Mucosa of descending colon (tissue), 3 donors: Measurements from ENCODE around the gene MRPL10. TPM values are rescaled to one million over a fixed set of nuclear protein-coding genes. Genes with fewer than 3 reads are reported as not detected.

Source experiments
- ATAC-seq: fragments of 200-7000 bp; cut with Tn5 transposase; one replicate; pipeline ENCODE4 v1.9.1; 2020; ENCODE audit warnings: mild to moderate bottlenecking, moderate library complexity
- DNase-seq, 3 donors: peaks; one replicate each; pipeline ENCODE4 v3.0.0-alpha.2; 2020
- H3K36me3 ChIP-seq: fragments of 200-600 bp; one replicate; pipeline ENCODE4 v1.8.0; 2021; ENCODE audit warnings: low read depth, mild to moderate bottlenecking
- H3K4me1 ChIP-seq: fragments of 200-600 bp; one replicate; pipeline ENCODE4 v1.8.0; 2021; ENCODE audit warnings: low read depth, mild to moderate bottlenecking
- H3K4me3 ChIP-seq: fragments of 200-600 bp; one replicate; pipeline ENCODE4 v1.8.0; 2021; ENCODE audit warnings: mild to moderate bottlenecking
- H3K9me3 ChIP-seq: fragments of 200-600 bp; one replicate; pipeline ENCODE4 v1.8.0; 2021; ENCODE audit warnings: mild to moderate bottlenecking
- intact Hi-C, 2 donors: fragments of 100-400 bp; cut with DNase I in 1 of 2; cut with micrococcal nuclease in 1 of 2; formaldehyde crosslinking; loops; one replicate each; pipeline versions ENCODE4 v1.11.0 to v1.11.1; 2022; cut with DNase I, micrococcal nuclease
- total RNA-seq, 3 donors: library from RNA; stranded (reverse); fragmentation: NEBNext Ultra II Directional in 2 of 3; extraction: Animal tissue kit (Norgen Biotek cat#: 25700) in 2 of 3; gene quantifications; one replicate each; pipeline versions ENCODE4 v1.2.1 to v1.2.4, GENCODE V29; 2021 to 2023
- TF ChIP-seq, protein P1 (sequence below): fragments of 200-600 bp; IDR thresholded peaks from one replicate; pipeline ENCODE4 v1.8.0; 2022; ENCODE audit warnings: antibody characterized with exemption, mild to moderate bottlenecking
- donor health status: DM: no; HTN: no; CAD: no; lungs with moderate emphysema.
- donor health status: DM: no; HTN: no; CAD: no.
- donor health status: DM: no; HTN: yes; CAD: no.

The MRPL10 gene
- total RNA-seq, 3 donors from 2014 or later = 36.2 to 46.0 (median 41.8) TPM

DNA sequence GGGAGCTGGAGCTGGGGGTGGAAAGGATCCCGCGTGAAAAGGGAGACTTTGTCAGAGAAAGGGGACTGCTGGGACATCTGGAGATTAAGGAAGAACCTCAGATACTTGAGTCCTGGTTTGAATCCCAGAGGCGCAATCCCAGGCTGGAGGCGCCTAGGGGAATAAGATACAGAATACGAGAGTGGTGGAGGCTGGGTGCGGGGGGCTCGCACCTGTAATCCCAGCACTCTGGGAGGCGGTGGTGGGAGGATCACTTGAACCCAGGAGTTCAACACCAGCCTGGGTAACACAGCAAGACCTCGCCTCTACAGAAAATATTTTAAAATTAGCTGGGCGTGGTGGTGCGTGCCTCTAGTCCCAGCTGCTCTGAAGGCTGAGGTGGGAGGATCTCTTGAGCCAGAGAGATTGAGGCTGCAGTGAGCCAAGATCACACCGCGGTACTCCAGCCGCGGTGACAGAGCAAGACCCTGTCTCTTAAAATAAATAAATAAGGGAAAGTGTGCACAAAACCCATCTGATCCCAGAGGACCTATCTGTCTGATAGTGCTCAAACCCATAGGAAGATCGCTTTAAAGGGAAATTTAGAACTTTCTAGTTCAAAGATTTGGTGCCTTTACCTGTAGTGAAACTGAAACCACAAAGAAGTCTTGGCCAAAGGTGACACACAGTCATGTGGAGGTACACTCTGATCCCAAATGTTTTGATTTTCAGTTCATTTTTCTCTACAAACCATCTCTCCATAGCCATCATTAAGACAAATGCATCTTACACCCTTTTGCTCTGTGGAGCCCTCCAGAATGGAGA lies 10.3 kb upstream of the MRPL10 start:
- ATAC-seq (peak; percentile 11), DNase-seq (no peak)
- TF ChIP-seq, protein P1, sequence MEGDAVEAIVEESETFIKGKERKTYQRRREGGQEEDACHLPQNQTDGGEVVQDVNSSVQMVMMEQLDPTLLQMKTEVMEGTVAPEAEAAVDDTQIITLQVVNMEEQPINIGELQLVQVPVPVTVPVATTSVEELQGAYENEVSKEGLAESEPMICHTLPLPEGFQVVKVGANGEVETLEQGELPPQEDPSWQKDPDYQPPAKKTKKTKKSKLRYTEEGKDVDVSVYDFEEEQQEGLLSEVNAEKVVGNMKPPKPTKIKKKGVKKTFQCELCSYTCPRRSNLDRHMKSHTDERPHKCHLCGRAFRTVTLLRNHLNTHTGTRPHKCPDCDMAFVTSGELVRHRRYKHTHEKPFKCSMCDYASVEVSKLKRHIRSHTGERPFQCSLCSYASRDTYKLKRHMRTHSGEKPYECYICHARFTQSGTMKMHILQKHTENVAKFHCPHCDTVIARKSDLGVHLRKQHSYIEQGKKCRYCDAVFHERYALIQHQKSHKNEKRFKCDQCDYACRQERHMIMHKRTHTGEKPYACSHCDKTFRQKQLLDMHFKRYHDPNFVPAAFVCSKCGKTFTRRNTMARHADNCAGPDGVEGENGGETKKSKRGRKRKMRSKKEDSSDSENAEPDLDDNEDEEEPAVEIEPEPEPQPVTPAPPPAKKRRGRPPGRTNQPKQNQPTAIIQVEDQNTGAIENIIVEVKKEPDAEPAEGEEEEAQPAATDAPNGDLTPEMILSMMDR = no peak
- no peaks in the 10 kb centered on the region for H3K9me3 ChIP-seq
- H3K4me3 ChIP-seq = no peak overlapping the region
- peaks cover 27% of the 10 kb centered on the region for H3K4me1 ChIP-seq
- H3K36me3 ChIP-seq = no peaks in the 10 kb centered on the region
- intact Hi-C loops = loop anchor here (2.0 to 10.0 kb wide), 3 partner anchors 49 to 123 kb away; no protein-coding TSS in a partner anchor

DNA sequence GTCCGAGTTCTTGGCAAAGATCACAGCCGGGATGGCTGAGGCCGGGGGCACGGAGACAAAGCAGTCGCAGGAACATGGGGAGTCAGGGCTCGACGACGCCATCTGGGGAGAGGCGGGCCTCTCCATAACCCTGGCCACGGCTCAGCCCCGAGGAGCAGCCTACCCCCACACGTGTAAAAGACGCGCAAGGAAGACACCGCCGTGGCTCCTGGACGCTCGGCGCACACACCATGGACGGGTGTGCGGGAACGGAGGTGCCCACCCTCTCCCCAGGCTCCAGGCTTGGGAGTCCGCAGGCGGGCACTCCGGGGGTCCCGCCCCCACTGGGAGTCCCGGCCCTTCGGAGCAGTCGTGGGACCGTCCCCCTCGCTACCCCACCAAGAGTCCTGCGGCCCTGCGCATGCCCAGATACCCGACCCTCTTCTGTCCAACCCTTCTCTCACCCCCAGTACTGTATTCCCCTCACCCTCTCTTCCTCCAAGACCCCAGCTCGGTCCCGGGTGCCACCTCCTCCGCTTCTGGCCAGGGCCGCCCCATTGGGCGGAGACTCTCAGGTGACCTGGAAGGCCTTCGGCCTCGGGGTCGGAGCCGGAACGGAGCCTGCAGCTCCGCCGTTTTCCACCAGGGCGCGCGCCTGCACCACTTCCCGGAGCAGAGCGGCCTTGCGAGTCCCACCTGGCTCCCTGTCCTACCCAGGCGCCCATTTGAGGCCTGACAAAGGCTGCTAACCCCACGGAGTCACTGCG lies 9.6 kb upstream of the MRPL10 start, which contains the start of gene SCRN2:
TSS of gene SCRN2 (minus strand) at position 532 of the 746 bp plus-strand sequence. CDS start at position 102, 430 bp downstream.
- ATAC-seq = peak; percentile 95
- H3K4me3 ChIP-seq = peak within 1 kb of the TSS; percentile 70
- peak; percentile 94 to 98 (median 97) for DNase-seq
- H3K4me1 ChIP-seq = peaks cover 27% of the 10 kb centered on the region
- H3K36me3 ChIP-seq = no peaks in the 10 kb centered on the region
- TF ChIP-seq, protein P1 = peak; percentile 97
- H3K9me3 ChIP-seq = no peaks in the 10 kb centered on the region
- intact Hi-C loops = loop anchor here (2.0 to 10.0 kb wide), 3 partner anchors 50 to 124 kb away; no protein-coding TSS in a partner anchor

DNA sequence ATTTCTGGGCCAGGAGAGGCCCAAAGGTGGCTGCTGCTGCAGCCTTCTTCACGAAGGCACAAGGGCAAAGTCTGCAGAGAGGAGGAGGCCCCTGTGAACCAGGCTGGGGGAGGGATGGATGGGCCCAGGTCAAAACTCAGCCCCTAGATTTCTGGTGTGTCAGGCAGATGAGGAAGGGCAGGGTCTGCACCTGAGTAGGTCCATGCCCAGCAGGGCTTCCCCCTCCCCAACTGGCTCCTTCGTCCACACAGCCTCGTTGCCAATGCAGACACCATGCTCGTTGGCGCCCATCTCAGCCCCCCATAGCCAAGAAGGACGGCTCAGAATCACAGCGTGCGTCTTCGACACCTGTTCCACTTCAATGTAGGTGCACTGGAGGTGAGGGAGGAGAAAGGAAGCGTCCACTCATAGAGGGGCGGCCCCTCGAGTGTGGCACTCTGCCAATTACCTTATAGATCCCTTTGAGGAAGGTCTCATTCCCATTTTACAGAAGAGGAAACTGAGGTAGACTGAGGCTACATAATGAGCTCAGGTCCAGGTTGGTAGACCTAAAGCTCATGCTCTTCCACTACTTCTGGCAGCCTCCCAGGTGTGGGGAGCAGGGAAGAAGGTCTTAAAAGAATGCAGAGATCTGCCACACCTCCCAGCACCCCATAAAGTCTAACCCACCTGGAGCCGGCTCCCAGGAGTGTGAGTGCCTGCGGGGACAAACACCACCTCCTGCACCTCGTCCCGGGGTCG lies 8.8 kb upstream of the MRPL10 start:
- Histone ChIP-seq H3K4me3 (peak overlapping the region; percentile 70), H3K4me1 (peaks cover 27% of the 10 kb centered on the region), H3K36me3 (no peaks in the 10 kb centered on the region), H3K9me3 (no peaks in the 10 kb centered on the region)
- DNase-seq (peak in 1 of 3 donors; percentile 21), ATAC-seq (no peak)
- intact Hi-C loops = loop anchor here (2.0 to 10.0 kb wide), 3 partner anchors 51 to 125 kb away; no protein-coding TSS in a partner anchor
- TF ChIP-seq, protein P1 = no peak

DNA sequence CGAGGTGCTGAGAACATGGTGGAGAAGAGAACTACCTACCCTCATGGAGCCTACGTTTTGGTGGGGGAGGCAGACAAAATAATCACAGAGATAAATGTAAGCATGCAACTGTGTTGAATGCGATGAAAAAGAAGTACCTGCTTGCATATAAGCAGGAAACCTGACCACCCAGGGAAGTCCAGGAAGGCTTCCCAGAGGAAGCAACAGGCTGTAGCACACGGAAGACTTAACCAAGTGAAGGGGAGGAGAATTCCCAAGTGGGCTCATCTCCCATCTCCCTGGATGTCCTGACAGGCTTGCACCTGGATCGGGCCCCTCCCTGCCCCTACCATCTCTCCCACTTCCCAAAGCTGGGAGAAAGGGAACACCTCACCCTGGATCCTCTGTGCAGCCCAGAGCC lies 7.7 kb upstream of the MRPL10 start:
- no peak overlapping the region for H3K4me3 ChIP-seq
- TF ChIP-seq, protein P1 = no peak
- no peaks in the 10 kb centered on the region for H3K36me3 ChIP-seq
- no peak for ATAC-seq
- peaks cover 27% of the 10 kb centered on the region for H3K4me1 ChIP-seq
- H3K9me3 ChIP-seq = no peaks in the 10 kb centered on the region
- no peak for DNase-seq
- intact Hi-C loops = no loop called here

DNA sequence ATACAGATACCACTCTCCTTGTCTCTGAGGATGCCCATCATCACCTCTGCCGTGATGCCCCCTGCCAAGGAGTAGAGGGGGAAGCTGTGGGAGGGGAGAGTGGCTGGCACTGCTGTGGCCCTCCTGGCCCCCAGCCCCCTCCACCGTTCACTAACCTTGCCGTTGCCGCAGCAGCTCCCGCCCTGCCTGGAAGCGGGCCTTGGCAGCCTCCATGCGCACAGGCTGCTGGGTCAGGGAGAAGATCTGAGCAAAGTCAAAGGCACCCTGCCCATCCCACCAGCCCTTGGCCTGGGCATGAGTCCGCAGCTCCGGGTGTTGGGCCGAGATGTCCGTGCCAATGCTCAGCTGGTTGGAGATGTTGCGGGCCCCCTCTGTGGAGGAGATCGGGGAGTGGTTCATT lies 7.3 kb upstream of the MRPL10 start:
- H3K4me3 ChIP-seq = no peak overlapping the region
- TF ChIP-seq, protein P1 = no peak
- intact Hi-C loops = no loop called here
- no peaks in the 10 kb centered on the region for H3K9me3 ChIP-seq
- H3K36me3 ChIP-seq = no peaks in the 10 kb centered on the region
- ATAC-seq (no peak), DNase-seq (no peak)
- peaks cover 27% of the 10 kb centered on the region for H3K4me1 ChIP-seq
